ENCODE measurements around the gene CCDC51. TPM values are rescaled to one million over a fixed set of nuclear protein-coding genes. Genes with fewer than 3 reads are reported as not detected.
A peak's percentile ranks its signal among the peaks of the same experiment; 100 is the strongest.

CCDC51 gene
- total and polyA plus RNA-seq, 2 of the 13 experiments (the other 11 are each of a cell fraction or from before 2014, with no cell fraction given) = 18.1 to 29.4 TPM

DNA sequence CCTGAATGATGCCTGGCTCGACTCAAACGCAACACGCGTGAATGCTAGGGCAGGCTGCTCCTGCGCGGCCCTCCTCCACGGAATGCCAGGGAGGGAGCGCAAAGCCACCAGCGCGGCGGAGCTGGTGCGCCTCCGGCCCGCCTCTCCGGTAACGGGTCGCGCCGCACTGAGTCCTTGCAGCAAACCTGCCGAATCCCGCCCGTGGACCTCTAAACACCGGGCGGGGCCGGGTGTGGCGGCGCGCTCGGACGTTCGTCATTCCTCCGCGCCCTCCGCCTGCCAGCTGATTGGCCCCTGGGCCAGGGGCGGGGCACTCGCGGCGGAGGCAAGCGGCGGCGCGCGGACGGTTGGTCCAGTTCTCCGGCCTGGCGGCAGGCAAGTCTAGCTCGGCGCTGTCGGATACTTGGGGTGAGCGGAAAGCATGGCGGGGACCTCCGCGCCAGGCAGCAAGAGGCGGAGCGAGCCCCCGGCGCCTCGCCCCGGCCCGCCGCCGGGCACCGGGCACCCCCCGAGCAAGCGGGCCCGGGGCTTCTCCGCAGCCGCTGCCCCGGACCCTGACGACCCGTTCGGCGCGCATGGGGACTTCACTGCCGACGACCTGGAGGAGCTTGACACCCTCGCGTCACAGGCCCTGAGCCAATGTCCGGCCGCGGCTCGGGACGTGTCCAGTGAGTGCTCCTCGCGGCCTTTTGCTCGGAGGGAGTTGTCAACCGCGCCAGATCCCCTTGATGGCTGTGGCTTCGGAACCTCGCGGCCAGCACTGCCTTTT lies 6.7 kb upstream of the CCDC51 start, which contains the start of gene ATRIP (continued):
- TF ChIP-seq, protein P1, sequence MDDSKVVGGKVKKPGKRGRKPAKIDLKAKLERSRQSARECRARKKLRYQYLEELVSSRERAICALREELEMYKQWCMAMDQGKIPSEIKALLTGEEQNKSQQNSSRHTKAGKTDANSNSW (CRISPR knock-in tag; IDR thresholded peaks at IDR 0.05; ENCODE audit: borderline replicate concordance) = no peak; the same call in 1 of the 2 replicates
- TF ChIP-seq NFE2 (CRISPR knock-in tag; IDR thresholded peaks at IDR 0.05) (no peak), GABPA (IDR thresholded peaks at IDR 0.05; ENCODE audit: low read depth, low read length) (peak; percentile 53), GABPA (CRISPR knock-in tag; IDR thresholded peaks at IDR 0.05; ENCODE audit: low read depth) (peak; percentile 63), ETV6 (CRISPR knock-in tag; conservative IDR thresholded peaks at IDR 0.05) (no peak), TAF15 (IDR thresholded peaks at IDR 0.05; ENCODE audit: low read depth, low read length, poor library complexity, severe bottlenecking) (no peak), NKX3-1 (CRISPR knock-in tag; IDR thresholded peaks at IDR 0.05) (0 out of 2 replicates have a peak, but pooled peaks have one; percentile 35), ZNF10 (CRISPR knock-in tag; IDR thresholded peaks at IDR 0.05; ENCODE audit: borderline replicate concordance, low read depth) (no peak), GTF3A (CRISPR knock-in tag; conservative IDR thresholded peaks at IDR 0.05) (no peak), NCOA1 (CRISPR knock-in tag; IDR thresholded peaks at IDR 0.05) (no peak), KDM6A (CRISPR knock-in tag; IDR thresholded peaks at IDR 0.05; ENCODE audit: low read depth) (no peak), ZNF512B (CRISPR knock-in tag; IDR thresholded peaks at IDR 0.05; ENCODE audit: borderline replicate concordance) (no peak), NR2F6 (IDR thresholded peaks at IDR 0.05) (no peak), NR2F6 (CRISPR knock-in tag; IDR thresholded peaks at IDR 0.05) (peak; percentile 33; the same call in 1 of the 2 replicates), REST (IDR thresholded peaks at IDR 0.05; ENCODE audit: borderline replicate concordance in 1 of 2, low read depth in 1 of 2, low read length in 2 of 2) (no peak; a peak in 1 of 4 replicates)
- TF ChIP-seq, protein P2, sequence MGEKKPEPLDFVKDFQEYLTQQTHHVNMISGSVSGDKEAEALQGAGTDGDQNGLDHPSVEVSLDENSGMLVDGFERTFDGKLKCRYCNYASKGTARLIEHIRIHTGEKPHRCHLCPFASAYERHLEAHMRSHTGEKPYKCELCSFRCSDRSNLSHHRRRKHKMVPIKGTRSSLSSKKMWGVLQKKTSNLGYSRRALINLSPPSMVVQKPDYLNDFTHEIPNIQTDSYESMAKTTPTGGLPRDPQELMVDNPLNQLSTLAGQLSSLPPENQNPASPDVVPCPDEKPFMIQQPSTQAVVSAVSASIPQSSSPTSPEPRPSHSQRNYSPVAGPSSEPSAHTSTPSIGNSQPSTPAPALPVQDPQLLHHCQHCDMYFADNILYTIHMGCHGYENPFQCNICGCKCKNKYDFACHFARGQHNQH (CRISPR knock-in tag; IDR thresholded peaks at IDR 0.05) = no peak
- TF ChIP-seq, protein P3, sequence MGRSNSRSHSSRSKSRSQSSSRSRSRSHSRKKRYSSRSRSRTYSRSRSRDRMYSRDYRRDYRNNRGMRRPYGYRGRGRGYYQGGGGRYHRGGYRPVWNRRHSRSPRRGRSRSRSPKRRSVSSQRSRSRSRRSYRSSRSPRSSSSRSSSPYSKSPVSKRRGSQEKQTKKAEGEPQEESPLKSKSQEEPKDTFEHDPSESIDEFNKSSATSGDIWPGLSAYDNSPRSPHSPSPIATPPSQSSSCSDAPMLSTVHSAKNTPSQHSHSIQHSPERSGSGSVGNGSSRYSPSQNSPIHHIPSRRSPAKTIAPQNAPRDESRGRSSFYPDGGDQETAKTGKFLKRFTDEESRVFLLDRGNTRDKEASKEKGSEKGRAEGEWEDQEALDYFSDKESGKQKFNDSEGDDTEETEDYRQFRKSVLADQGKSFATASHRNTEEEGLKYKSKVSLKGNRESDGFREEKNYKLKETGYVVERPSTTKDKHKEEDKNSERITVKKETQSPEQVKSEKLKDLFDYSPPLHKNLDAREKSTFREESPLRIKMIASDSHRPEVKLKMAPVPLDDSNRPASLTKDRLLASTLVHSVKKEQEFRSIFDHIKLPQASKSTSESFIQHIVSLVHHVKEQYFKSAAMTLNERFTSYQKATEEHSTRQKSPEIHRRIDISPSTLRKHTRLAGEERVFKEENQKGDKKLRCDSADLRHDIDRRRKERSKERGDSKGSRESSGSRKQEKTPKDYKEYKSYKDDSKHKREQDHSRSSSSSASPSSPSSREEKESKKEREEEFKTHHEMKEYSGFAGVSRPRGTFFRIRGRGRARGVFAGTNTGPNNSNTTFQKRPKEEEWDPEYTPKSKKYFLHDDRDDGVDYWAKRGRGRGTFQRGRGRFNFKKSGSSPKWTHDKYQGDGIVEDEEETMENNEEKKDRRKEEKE (IDR thresholded peaks at IDR 0.05) = no peak

Data from HepG2 (cell line).